Osteoblast (primary cell): ENCODE data around the gene P3H3. TPM values are rescaled to one million over a fixed set of nuclear protein-coding genes. Genes with fewer than 3 reads are reported as not detected.

Source experiments
- DNase-seq: peaks from one replicate; pipeline ENCODE4 v3.0.0; 2011; ENCODE audit warnings: low spot score, mixed read lengths; ENCODE audit not compliant: insufficient read length; ENCODE audit errors: missing footprints
- H2AFZ ChIP-seq: 2 replicates; pipeline ENCODE4 v1.6.0; 2011; ENCODE audit warnings: mild to moderate bottlenecking, low read length
- H3K27ac ChIP-seq: 2 replicates; pipeline ENCODE4 v1.5.1; 2011; ENCODE audit warnings: mild to moderate bottlenecking, low read depth, low read length, moderate library complexity
- H3K27me3 ChIP-seq: 2 replicates; pipeline ENCODE4 v1.6.0; 2012; ENCODE audit warnings: mild to moderate bottlenecking, control low read depth, inconsistent platforms, low read length, moderate library complexity; ENCODE audit not compliant: insufficient read depth
- H3K36me3 ChIP-seq: 2 replicates; pipeline ENCODE4 v1.5.1; 2011; ENCODE audit warnings: mild to moderate bottlenecking, low read length, control low read depth, moderate library complexity; ENCODE audit not compliant: insufficient read depth
- H3K4me1 ChIP-seq: 2 replicates; pipeline ENCODE4 v1.5.1; 2011; ENCODE audit warnings: mild to moderate bottlenecking, low read length, control low read depth, moderate library complexity; ENCODE audit not compliant: insufficient read depth
- H3K4me2 ChIP-seq: 2 replicates; pipeline ENCODE4 v1.6.0; 2011; ENCODE audit warnings: mild to moderate bottlenecking, low read length; ENCODE audit not compliant: insufficient read depth
- H3K4me3 ChIP-seq: fragments of 200-600 bp; sonication (generic); 3 replicates; pipeline ENCODE4 v1.5.1; 2012; ENCODE audit warnings: mild to moderate bottlenecking, low read length, inconsistent platforms; ENCODE audit not compliant: insufficient read depth
- H3K79me2 ChIP-seq: 2 replicates; pipeline ENCODE4 v1.6.0; 2012; ENCODE audit warnings: mild to moderate bottlenecking, low read length, control low read depth, inconsistent platforms; ENCODE audit not compliant: insufficient read depth
- H3K9me3 ChIP-seq: 2 replicates; pipeline ENCODE4 v1.5.1; 2011; ENCODE audit warnings: low read depth, low read length, control low read depth
- H4K20me1 ChIP-seq: 2 replicates; pipeline ENCODE4 v1.6.0; 2012; ENCODE audit warnings: mild to moderate bottlenecking, low read length, control low read depth; ENCODE audit not compliant: insufficient read depth
- total RNA-seq: library from RNA; depleted of rRNA; stranded (reverse); fragments of >200 nt; gene quantifications from 2 replicates; pipeline ENCODE4 v1.2.3, GENCODE V29; 2012
- TF ChIP-seq, protein P1 (sequence below): IDR thresholded peaks from 2 replicates; pipeline ENCODE4 v1.5.1; 2011; ENCODE audit warnings: mild to moderate bottlenecking, low read depth, low read length, moderate library complexity; ENCODE audit errors: extremely low read depth

The P3H3 gene
- total RNA-seq, 1 donor: 130 TPM

DNA sequence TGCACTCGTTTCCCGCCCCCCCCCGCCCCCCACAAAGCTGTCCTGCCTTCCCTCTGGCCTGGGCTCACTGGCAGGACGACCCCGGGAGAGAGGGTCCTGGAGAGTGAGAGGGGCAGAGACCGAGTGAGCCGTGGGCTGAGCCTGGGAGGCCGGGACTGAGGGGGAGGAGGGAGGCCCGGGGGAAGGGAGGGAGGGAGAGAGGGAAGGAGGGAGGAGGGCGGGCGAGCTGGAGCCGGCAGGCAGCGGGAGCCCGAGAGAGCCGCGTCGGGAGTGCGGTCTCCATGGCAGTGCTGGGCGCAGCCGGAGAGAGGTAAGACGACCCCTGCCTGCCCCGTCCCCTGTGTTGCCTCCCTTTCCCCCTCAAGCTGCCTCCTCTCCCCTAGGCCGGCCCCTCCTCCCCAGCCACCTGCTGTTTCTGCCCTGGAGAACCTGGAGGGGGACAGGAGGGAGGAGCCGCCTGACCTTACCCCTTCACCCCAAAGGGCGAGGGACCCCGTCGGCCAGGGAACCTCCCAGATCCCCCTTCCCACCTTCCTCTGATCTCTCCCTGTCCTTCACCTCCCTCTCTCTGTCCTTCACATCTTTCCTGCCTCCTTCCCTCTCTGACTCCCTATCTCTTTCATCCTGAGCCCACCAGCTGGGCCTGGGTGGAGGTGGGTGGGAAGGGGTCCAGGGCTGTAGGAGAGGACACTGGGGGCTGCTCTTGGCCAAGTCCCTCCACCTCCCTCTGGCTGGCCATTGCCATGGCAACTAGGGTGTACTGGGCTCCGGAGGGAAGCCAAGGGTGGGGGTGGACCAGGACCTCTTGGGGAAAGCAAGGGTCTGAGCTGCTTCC, 6.4 kb upstream of the P3H3 start, which contains the start of gene GPR162:
Gene GPR162 (plus strand): TSS at position 231 of the 835 bp plus-strand sequence. CDS start 2,078 bp downstream, outside the sequence.
- Histone ChIP-seq H3K9me3 (no peaks in the 10 kb centered on the region), H3K79me2 (no peaks in the 10 kb centered on the region), H3K4me1 (peaks cover 10% of the 10 kb centered on the region), H3K4me3 (peak within 1 kb of the TSS; percentile 65), H3K27ac (no peak within 1 kb of the TSS), H3K4me2 (peak within 1 kb of the TSS; percentile 73), H4K20me1 (peaks cover 9% of the 10 kb centered on the region), H3K36me3 (no peaks in the 10 kb centered on the region), H2AFZ (no peak within 1 kb of the TSS), H3K27me3 (peaks cover 9% of the 10 kb centered on the region)
- DNase-seq: peak; percentile 95
- TF ChIP-seq, protein P1, sequence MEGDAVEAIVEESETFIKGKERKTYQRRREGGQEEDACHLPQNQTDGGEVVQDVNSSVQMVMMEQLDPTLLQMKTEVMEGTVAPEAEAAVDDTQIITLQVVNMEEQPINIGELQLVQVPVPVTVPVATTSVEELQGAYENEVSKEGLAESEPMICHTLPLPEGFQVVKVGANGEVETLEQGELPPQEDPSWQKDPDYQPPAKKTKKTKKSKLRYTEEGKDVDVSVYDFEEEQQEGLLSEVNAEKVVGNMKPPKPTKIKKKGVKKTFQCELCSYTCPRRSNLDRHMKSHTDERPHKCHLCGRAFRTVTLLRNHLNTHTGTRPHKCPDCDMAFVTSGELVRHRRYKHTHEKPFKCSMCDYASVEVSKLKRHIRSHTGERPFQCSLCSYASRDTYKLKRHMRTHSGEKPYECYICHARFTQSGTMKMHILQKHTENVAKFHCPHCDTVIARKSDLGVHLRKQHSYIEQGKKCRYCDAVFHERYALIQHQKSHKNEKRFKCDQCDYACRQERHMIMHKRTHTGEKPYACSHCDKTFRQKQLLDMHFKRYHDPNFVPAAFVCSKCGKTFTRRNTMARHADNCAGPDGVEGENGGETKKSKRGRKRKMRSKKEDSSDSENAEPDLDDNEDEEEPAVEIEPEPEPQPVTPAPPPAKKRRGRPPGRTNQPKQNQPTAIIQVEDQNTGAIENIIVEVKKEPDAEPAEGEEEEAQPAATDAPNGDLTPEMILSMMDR: no peak

DNA sequence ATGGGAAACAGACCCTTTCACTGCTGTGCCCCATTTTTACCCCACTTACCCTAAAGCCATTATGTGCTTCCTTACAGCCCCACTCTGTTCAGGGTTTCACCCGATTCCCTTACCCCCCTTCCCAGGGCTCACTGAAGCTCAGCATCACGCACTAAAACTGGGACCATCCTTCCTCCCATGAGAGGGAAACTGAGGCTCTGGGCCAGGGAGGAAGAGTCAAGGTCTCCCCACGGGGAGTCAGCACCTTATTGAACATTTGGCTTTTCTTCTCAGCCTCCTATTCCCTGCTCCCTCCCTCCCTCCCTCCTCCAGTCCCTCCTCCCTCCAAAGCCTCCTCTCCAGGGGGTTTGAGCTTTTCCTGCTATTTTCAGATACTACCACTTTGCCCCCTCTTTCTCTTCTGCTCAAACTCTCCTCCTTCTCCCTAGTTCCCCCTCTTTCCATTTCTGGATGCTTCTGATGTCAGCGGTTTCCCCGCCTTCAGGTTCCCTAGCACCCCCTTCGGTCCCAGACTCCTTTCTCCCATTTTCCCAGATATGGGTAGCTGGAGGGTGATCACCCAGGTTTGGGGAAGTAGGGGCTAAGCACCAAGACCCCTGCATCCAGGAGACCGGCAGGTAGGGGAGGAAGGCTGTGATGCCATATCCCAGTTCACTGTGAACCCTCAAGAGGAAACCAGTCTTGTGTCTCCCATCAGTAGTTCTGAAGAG, 5.6 kb upstream of the P3H3 start:
- H2AFZ ChIP-seq: no peak overlapping the region
- TF ChIP-seq, protein P1: no peak
- peaks cover 9% of the 10 kb centered on the region for H3K27me3 ChIP-seq
- peaks cover 17% of the 10 kb centered on the region for H3K4me1 ChIP-seq
- DNase-seq: peak; percentile 71
- no peaks in the 10 kb centered on the region for H3K36me3 ChIP-seq
- H3K27ac ChIP-seq: no peak overlapping the region
- peak overlapping the region; percentile 73 for H3K4me2 ChIP-seq
- peaks cover 3% of the 10 kb centered on the region for H3K79me2 ChIP-seq
- H3K9me3 ChIP-seq: no peaks in the 10 kb centered on the region
- H3K4me3 ChIP-seq: no peak overlapping the region
- H4K20me1 ChIP-seq: peaks cover 7% of the 10 kb centered on the region

DNA sequence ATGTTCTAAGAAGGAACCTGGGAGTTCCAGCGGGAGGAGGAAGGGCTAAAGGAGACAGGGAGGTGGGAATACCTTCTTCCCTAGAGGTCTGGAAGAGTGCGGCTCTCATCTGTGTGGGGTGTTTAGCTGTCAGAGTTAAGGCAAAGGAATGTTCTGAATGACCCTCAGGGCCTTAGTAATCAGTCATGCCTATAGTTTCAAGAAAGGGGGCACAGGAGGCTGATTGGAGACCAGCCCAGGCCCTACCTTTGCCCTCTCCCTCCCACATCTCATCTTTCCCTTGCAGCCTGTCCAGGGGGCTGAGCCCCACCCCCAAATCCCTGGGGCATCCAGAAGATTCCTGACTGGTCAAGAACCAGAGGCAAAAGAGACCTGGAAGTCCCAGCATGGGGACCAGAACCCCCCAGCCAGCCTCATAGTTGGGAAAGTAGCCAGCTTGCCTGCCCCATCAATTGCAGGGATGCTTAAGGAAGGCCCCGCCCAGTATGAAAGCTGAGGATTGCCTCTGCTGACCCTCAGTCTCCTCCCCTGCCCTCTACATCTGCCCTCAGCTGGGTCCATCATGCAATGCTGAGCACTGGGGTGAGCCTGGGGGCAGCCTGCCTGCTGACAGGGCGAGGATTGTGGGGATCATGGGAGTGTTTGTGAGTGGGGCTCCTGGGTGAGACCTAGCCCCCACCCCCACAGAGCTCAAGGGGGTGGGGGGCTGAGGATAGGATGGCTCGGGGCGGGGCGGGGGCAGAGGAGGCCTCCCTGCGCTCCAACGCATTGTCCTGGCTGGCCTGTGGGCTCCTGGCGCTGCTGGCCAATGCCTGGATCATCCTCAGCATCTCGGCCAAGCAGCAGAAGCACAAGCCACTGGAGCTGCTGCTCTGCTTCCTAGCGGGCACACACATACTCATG, 4.8 kb upstream of the P3H3 start:
- TF ChIP-seq, protein P1: no peak
- Histone ChIP-seq H2AFZ (no peak overlapping the region), H3K27me3 (peaks cover 9% of the 10 kb centered on the region), H3K4me3 (no peak overlapping the region), H3K4me2 (no peak overlapping the region), H3K4me1 (peaks cover 17% of the 10 kb centered on the region), H3K9me3 (no peaks in the 10 kb centered on the region), H3K79me2 (peaks cover 9% of the 10 kb centered on the region), H4K20me1 (peaks cover 7% of the 10 kb centered on the region), H3K27ac (no peak overlapping the region), H3K36me3 (no peaks in the 10 kb centered on the region)
- peak; percentile 77 for DNase-seq
